Occipital lobe (tissue), 2 donors: Measurements from ENCODE around the gene DCST2. TPM values are rescaled to one million over a fixed set of nuclear protein-coding genes. Genes with fewer than 3 reads are reported as not detected.
A peak's percentile ranks its signal among the peaks of the same experiment; 100 is the strongest.

Source experiments
- DNase-seq: peaks from one replicate; lab custom pipeline; 2025; lab: John Stamatoyannopoulos, UW
- total RNA-seq: library from RNA; depleted of rRNA; stranded (reverse); fragments of >200 nt; gene quantifications from one replicate; pipeline ENCODE4 v1.2.3, GENCODE V29; 2014

DCST2 gene
- 0.16 TPM for total RNA-seq

- no peak for DNase-seq
Observed at GRCh38 chr1:155033524-155033923, at the start of gene DCST2, which contains the start of gene DCST1. TSS of gene DCST2 (minus strand) at chr1:155033781. CDS start at chr1:155033701, 80 bp downstream. TSS of gene DCST1 (plus strand) at chr1:155033824. CDS start at chr1:155034037, 213 bp downstream.

- DNase-seq: no peak
Observed at GRCh38 chr1:155083052-155083541, 49.5 kb upstream of the DCST2 start.

- no peak for DNase-seq
Observed at GRCh38 chr1:155082301-155083051, 48.9 kb upstream of the DCST2 start.

- DNase-seq: peak; percentile 28
Observed at GRCh38 chr1:155081472-155082300, 48.1 kb upstream of the DCST2 start.

GRCh38 chr1:155080312-155081228, 47.0 kb upstream of the DCST2 start:
- DNase-seq: no peak

GRCh38 chr1:155079487-155080311, 46.1 kb upstream of the DCST2 start:
- no peak for DNase-seq

GRCh38 chr1:155079210-155079486, 45.6 kb upstream of the DCST2 start:
- DNase-seq: no peak

GRCh38 chr1:155078469-155079209, 45.1 kb upstream of the DCST2 start, which contains the start of gene EFNA3:
TSS of gene EFNA3 (plus strand) at chr1:155078837. CDS start at chr1:155078942, 105 bp downstream.
- peak; percentile 74 for DNase-seq

GRCh38 chr1:155077758-155078445, 44.3 kb upstream of the DCST2 start:
- DNase-seq: no peak

- no peak for DNase-seq
Observed at GRCh38 chr1:155077346-155077745, 43.8 kb upstream of the DCST2 start.

GRCh38 chr1:155076371-155076770, 42.8 kb upstream of the DCST2 start:
- DNase-seq: no peak

GRCh38 chr1:155075535-155075934, 42.0 kb upstream of the DCST2 start:
- no peak for DNase-seq

- DNase-seq: no peak
Observed at GRCh38 chr1:155073377-155074242, 40.0 kb upstream of the DCST2 start.

- DNase-seq: no peak
Observed at GRCh38 chr1:155072531-155073289, 39.1 kb upstream of the DCST2 start.

GRCh38 chr1:155071701-155072100, 38.1 kb upstream of the DCST2 start:
- DNase-seq: no peak

GRCh38 chr1:155070721-155071569, 37.4 kb upstream of the DCST2 start:
- peak; percentile 62 for DNase-seq
